ENCODE measurements around the gene PNRC1. TPM values are rescaled to one million over a fixed set of nuclear protein-coding genes. Genes with fewer than 3 reads are reported as not detected.

The PNRC1 gene
- total RNA-seq, 4 donors from 2014 or later, result 285 to 486 (median 315) TPM

- no peaks in the 10 kb centered on the region for H3K9me3 ChIP-seq
- intact Hi-C loops (cut with DNase I), result no loop called here
- no peak overlapping the region for H3K4me3 ChIP-seq
- no peaks in the 10 kb centered on the region for H3K36me3 ChIP-seq
- H3K27me3 ChIP-seq, result no peaks in the 10 kb centered on the region
- 91% methylated on average over 8 of the region's 8 CpGs for WGBS
- no peak for DNase-seq (ENCODE audit: extremely low spot score)
- peaks cover 2 to 10% (median 4%) of the 10 kb centered on the region in 4 donors for H3K4me1 ChIP-seq
- H3K27ac ChIP-seq (replicated peaks in 1 of 4), result no peak overlapping the region
- TF ChIP-seq, protein P1, sequence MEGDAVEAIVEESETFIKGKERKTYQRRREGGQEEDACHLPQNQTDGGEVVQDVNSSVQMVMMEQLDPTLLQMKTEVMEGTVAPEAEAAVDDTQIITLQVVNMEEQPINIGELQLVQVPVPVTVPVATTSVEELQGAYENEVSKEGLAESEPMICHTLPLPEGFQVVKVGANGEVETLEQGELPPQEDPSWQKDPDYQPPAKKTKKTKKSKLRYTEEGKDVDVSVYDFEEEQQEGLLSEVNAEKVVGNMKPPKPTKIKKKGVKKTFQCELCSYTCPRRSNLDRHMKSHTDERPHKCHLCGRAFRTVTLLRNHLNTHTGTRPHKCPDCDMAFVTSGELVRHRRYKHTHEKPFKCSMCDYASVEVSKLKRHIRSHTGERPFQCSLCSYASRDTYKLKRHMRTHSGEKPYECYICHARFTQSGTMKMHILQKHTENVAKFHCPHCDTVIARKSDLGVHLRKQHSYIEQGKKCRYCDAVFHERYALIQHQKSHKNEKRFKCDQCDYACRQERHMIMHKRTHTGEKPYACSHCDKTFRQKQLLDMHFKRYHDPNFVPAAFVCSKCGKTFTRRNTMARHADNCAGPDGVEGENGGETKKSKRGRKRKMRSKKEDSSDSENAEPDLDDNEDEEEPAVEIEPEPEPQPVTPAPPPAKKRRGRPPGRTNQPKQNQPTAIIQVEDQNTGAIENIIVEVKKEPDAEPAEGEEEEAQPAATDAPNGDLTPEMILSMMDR (IDR thresholded peaks at IDR 0.05), result no peak
- TF ChIP-seq POLR2A (IDR thresholded peaks at IDR 0.05; ENCODE audit: low read depth) (no peak), EP300 (IDR thresholded peaks at IDR 0.05) (no peak)
Observed at GRCh38 chr6:89044328-89045010, 36.1 kb upstream of the PNRC1 start.

GRCh38 chr6:89045011-89045387 is 35.6 kb upstream of the PNRC1 start:
- DNase-seq (ENCODE audit: extremely low spot score), result no peak
- intact Hi-C loops (cut with DNase I), result no loop called here
- WGBS, result 77% methylated on average over 4 of the region's 4 CpGs
- Histone ChIP-seq H3K9me3 (no peaks in the 10 kb centered on the region), H3K27me3 (no peaks in the 10 kb centered on the region), H3K36me3 (no peaks in the 10 kb centered on the region), H3K4me1 (peaks cover 2 to 15% (median 9%) of the 10 kb centered on the region in 4 donors), H3K27ac (replicated peaks in 1 of 4) (no peak overlapping the region), H3K4me3 (no peak overlapping the region)
- TF ChIP-seq EP300 (IDR thresholded peaks at IDR 0.05) (no peak), POLR2AphosphoS5 (IDR thresholded peaks at IDR 0.05) (no peak), POLR2A (IDR thresholded peaks at IDR 0.05; ENCODE audit: low read depth) (no peak)
- TF ChIP-seq, protein P1 (IDR thresholded peaks at IDR 0.05), result no peak

DNA sequence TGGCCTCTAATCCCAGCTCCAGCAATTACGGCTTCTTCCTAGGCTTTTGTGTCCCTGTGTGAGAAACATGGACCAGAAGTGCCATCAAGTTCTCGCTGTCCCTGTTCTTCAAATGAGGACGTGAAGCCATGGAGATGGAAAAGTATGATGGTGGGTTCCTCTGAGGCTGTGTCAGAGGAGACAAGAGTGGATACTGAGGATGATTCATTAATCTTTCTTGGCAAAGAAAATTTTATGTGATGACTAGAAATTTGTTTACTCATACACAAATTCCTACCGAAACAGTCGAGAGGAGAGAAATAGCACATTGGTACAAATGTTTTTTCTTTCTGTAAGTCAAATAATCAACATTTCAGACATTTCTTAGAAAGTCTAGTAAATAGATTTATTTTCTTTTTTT is 35.0 kb upstream of the PNRC1 start:
- WGBS, result 82% methylated on average over 5 of the region's 5 CpGs
- Histone ChIP-seq H3K9me3 (no peaks in the 10 kb centered on the region), H3K4me1 (peaks cover 2 to 21% (median 13%) of the 10 kb centered on the region in 4 donors), H3K4me3 (no peak overlapping the region), H3K27me3 (no peaks in the 10 kb centered on the region), H3K36me3 (no peaks in the 10 kb centered on the region), H3K27ac (replicated peaks in 1 of 4) (no peak overlapping the region)
- TF ChIP-seq, protein P1 (IDR thresholded peaks at IDR 0.05), result no peak
- no peak for TF ChIP-seq EP300 (IDR thresholded peaks at IDR 0.05)
- TF ChIP-seq POLR2A (IDR thresholded peaks at IDR 0.05; ENCODE audit: low read depth), result no peak
- no peak for TF ChIP-seq POLR2AphosphoS5 (IDR thresholded peaks at IDR 0.05)
- DNase-seq (ENCODE audit: extremely low spot score), result no peak
- intact Hi-C loops (cut with DNase I), result no loop called here

DNA sequence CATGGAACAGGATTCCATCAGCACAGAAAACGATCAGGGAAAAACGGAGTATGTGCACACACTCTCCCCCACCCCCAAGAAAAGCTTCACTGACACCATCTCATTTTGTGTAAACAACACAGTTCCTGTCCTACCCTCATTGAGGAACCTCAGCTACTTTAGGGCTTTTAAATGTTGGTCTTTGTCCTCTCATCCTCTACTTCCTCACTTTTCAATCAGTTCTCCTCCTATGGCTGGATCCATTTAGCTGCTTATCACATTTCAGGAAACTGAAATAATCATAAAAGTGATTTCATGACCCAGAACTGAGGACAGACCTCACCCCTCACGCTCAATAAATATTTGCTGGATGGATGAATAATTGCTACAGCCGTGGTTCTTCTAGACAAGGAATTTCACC is 33.1 kb upstream of the PNRC1 start:
- WGBS, result 77% methylated on average over 4 of the region's 4 CpGs
- Histone ChIP-seq H3K27ac (replicated peaks in 1 of 4) (no peak overlapping the region), H3K27me3 (no peaks in the 10 kb centered on the region), H3K4me3 (no peak overlapping the region), H3K4me1 (peaks cover 2 to 24% (median 15%) of the 10 kb centered on the region in 4 donors), H3K9me3 (no peaks in the 10 kb centered on the region), H3K36me3 (no peaks in the 10 kb centered on the region)
- intact Hi-C loops (cut with DNase I), result no loop called here
- DNase-seq (ENCODE audit: extremely low spot score), result no peak
- TF ChIP-seq EP300 (IDR thresholded peaks at IDR 0.05) (no peak), POLR2A (IDR thresholded peaks at IDR 0.05; ENCODE audit: low read depth) (no peak), POLR2AphosphoS5 (IDR thresholded peaks at IDR 0.05) (no peak)
- TF ChIP-seq, protein P1 (IDR thresholded peaks at IDR 0.05), result no peak
